ENCODE measurements around the gene CTNNA3.
A peak's percentile ranks its signal among the peaks of the same experiment; 100 is the strongest.

CTNNA3 gene

GRCh38 chr10:66214721-66215404 is 1481.1 kb downstream of the CTNNA3 start:
- peak; percentile 18 for TF ChIP-seq CTCF (IDR thresholded peaks at IDR 0.05; ENCODE audit: poor library complexity, severe bottlenecking)
- Histone ChIP-seq H3K36me3 (ENCODE audit: low read depth) (no peaks in the 10 kb centered on the region), H3K4me1 (ENCODE audit: insufficient read depth, poor library complexity, severe bottlenecking) (no peaks in the 10 kb centered on the region), H3K27me3 (ENCODE audit: insufficient read depth, poor library complexity, severe bottlenecking) (no peaks in the 10 kb centered on the region), H3K9me3 (ENCODE audit: severe bottlenecking) (no peaks in the 10 kb centered on the region), H3K4me3 (ENCODE audit: severe bottlenecking) (no peak overlapping the region), H3K27ac (ENCODE audit: poor library complexity, severe bottlenecking) (no peak overlapping the region)
- no peak for DNase-seq (ENCODE audit: low spot score)
- ATAC-seq (ENCODE audit: low read depth), result no peak

DNA sequence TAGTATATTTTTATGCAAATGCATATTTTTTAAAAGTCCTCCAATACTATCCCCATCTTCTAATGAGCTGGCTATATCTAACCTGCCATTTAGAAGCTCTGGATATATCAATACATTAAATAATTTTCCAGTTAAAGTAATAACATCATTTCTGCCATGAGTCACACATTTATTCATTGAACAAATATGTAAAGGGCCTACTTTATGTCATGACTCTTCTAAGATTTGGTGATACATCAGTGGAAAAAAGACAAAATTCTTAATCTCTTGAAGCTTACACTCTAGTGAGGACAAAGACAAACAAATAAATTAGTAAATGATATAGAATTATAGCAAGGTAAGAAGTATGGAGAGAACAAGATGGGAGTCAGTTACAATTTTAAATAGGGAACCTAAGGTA is 1487.0 kb downstream of the CTNNA3 start:
- Histone ChIP-seq H3K36me3 (ENCODE audit: low read depth) (no peaks in the 10 kb centered on the region), H3K4me1 (ENCODE audit: insufficient read depth, poor library complexity, severe bottlenecking) (no peaks in the 10 kb centered on the region), H3K9me3 (ENCODE audit: severe bottlenecking) (no peaks in the 10 kb centered on the region), H3K27me3 (ENCODE audit: insufficient read depth, poor library complexity, severe bottlenecking) (no peaks in the 10 kb centered on the region), H3K4me3 (ENCODE audit: severe bottlenecking) (no peak overlapping the region), H3K27ac (ENCODE audit: poor library complexity, severe bottlenecking) (no peak overlapping the region)
- no peak for TF ChIP-seq CTCF (IDR thresholded peaks at IDR 0.05; ENCODE audit: poor library complexity, severe bottlenecking)
- no peak for ATAC-seq (ENCODE audit: low read depth)
- DNase-seq (ENCODE audit: low spot score), result no peak

DNA sequence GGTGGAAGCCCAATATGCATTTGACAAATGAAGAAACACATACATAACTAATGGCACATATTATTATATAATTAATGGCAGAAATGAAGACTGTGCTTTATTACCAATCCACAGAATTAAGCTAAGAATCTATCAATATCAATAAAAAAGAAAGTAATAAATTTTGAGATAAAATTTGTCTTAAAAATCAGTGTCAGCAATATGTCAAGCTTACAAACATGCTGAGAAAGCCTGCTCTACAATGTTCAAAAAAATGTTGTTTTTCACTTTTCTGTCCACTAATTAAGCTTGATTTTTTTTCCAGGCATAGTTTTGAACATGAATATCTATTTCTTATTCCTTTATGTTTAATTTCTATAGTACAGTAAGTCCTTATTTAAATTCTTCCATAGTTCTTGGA is 1491.2 kb downstream of the CTNNA3 start:
- Histone ChIP-seq H3K27ac (ENCODE audit: poor library complexity, severe bottlenecking) (no peak overlapping the region), H3K27me3 (ENCODE audit: insufficient read depth, poor library complexity, severe bottlenecking) (peaks cover 6% of the 10 kb centered on the region), H3K4me3 (ENCODE audit: severe bottlenecking) (no peak overlapping the region), H3K9me3 (ENCODE audit: severe bottlenecking) (peaks cover 3% of the 10 kb centered on the region), H3K36me3 (ENCODE audit: low read depth) (no peaks in the 10 kb centered on the region), H3K4me1 (ENCODE audit: insufficient read depth, poor library complexity, severe bottlenecking) (no peaks in the 10 kb centered on the region)
- no peak for DNase-seq (ENCODE audit: low spot score)
- TF ChIP-seq CTCF (IDR thresholded peaks at IDR 0.05; ENCODE audit: poor library complexity, severe bottlenecking), result no peak
- no peak for ATAC-seq (ENCODE audit: low read depth)

GRCh38 chr10:66202101-66202500 is 1493.9 kb downstream of the CTNNA3 start:
- Histone ChIP-seq H3K4me1 (ENCODE audit: insufficient read depth, poor library complexity, severe bottlenecking) (no peaks in the 10 kb centered on the region), H3K4me3 (ENCODE audit: severe bottlenecking) (no peak overlapping the region), H3K9me3 (ENCODE audit: severe bottlenecking) (peaks cover 3% of the 10 kb centered on the region), H3K27ac (ENCODE audit: poor library complexity, severe bottlenecking) (no peak overlapping the region), H3K36me3 (ENCODE audit: low read depth) (no peaks in the 10 kb centered on the region), H3K27me3 (ENCODE audit: insufficient read depth, poor library complexity, severe bottlenecking) (peaks cover 6% of the 10 kb centered on the region)
- TF ChIP-seq CTCF (IDR thresholded peaks at IDR 0.05; ENCODE audit: poor library complexity, severe bottlenecking), result no peak
- no peak for DNase-seq (ENCODE audit: low spot score)
- no peak for ATAC-seq (ENCODE audit: low read depth)

DNA sequence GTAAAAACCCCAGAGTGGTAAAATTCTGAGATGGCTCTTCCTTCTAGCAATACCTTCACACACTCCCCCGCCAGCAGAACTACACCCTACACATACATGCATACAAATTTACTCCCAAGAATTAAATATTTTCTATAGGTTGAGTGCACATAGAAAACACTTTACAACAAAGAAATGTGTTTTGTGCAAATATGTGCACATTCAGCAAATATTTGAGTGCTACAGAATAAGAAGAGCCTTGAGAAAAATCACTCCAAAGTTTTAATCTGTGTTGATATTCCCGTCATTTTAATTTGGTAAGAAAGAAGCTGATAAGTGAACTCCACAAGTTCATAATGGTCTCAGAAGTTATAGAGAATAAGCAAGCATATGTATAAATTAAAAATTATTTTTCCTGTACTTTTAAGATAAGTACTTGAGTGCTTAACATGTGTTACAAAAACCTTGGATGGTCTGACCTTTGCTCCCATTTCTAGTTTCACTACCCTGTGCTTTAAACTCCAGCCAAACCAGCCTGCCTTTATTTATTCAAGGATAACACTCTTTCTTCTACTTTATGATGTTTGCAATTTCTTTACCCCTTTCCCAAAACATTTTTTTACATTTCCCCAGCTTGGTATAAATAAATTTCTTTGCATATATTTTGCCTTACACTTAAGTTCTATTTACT is 1503.7 kb downstream of the CTNNA3 start:
- no peak for DNase-seq (ENCODE audit: low spot score)
- Histone ChIP-seq H3K4me3 (ENCODE audit: severe bottlenecking) (no peak overlapping the region), H3K36me3 (ENCODE audit: low read depth) (no peaks in the 10 kb centered on the region), H3K9me3 (ENCODE audit: severe bottlenecking) (no peaks in the 10 kb centered on the region), H3K4me1 (ENCODE audit: insufficient read depth, poor library complexity, severe bottlenecking) (no peaks in the 10 kb centered on the region), H3K27ac (ENCODE audit: poor library complexity, severe bottlenecking) (no peak overlapping the region), H3K27me3 (ENCODE audit: insufficient read depth, poor library complexity, severe bottlenecking) (peaks cover 3% of the 10 kb centered on the region)
- ATAC-seq (ENCODE audit: low read depth), result no peak
- no peak for TF ChIP-seq CTCF (IDR thresholded peaks at IDR 0.05; ENCODE audit: poor library complexity, severe bottlenecking)
